Measurements from ENCODE around the gene SH3RF3. TPM values are rescaled to one million over a fixed set of nuclear protein-coding genes. Genes with fewer than 3 reads are reported as not detected.

Gene SH3RF3
- total RNA-seq, 1 donor from 2014 or later = 0.28 TPM

DNA sequence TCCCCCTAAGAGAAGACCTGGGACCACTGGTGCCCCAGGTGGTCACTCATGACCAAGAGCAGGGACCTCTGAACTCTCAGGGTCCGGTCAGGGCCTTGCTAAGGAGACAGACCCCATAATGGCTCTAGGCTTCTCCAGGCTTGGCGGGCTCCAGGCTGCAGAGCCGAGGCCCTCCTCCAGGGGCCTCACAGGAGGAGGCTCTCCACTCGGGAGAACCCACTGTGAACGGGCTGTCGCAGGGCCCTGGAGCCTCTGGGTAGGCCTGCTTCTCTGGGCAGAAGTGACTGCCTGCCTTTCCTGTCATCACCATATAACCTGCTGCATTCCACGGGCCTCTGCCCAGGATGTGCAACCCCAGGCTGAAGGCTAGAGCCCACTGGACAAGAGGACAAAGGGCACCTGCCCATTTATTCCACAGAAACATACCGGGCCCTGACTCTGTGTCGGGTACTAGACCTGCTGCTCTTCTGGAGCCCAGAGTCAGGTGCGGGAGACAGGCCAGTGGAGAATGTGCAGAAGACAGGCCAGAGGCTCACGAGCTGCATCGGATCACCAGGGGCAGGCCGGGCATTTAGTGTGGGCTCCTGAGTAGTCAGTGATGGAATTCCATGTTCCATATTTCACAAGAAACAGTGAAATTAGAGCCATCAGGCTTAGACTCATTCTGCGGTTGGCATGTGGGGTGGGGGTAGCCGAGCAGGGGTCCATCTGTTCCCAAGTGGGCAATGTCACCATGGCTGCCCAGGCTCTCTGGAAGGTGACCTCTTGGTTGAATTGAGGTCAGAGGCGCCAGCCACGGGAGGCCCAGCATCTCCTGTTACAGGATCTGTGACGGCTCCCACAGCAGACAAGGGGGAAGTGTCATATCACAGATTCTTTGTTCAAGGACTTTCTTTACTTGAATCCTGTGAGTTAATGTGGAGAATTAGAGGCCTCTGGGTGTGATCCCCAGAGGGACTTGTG, 220.8 kb downstream of the SH3RF3 start:
- no peaks in the 10 kb centered on the region for H4K20me1 ChIP-seq (ENCODE audit: low read depth)
- H3K36me3 Mint-ChIP-seq = no peaks in the 10 kb centered on the region
- no peak overlapping the region for H3K9ac ChIP-seq
- no peaks in the 10 kb centered on the region for H3K27me3 ChIP-seq
- H3K27ac Mint-ChIP-seq = peak overlapping the region; percentile 60
- no peaks in the 10 kb centered on the region for H3F3A ChIP-seq (ENCODE audit: low read depth)
- no peak for DNase-seq (ENCODE audit: low spot score)
- H3K4me2 ChIP-seq = no peak overlapping the region
- H3K36me3 ChIP-seq = no peaks in the 10 kb centered on the region
- peaks cover 3% of the 10 kb centered on the region for H3K27me3 Mint-ChIP-seq (ENCODE audit: insufficient read depth, low read depth)
- H3K9me3 Mint-ChIP-seq = peaks cover 5% of the 10 kb centered on the region
- H3K4me1 Mint-ChIP-seq = peaks cover 48% of the 10 kb centered on the region
- H3K27ac ChIP-seq = no peak overlapping the region
- no peak overlapping the region for H3K4me3 ChIP-seq
- H2AFZ ChIP-seq (replicated peaks) = no peak overlapping the region
- no peaks in the 10 kb centered on the region for H3K79me2 ChIP-seq (ENCODE audit: low read depth)
- peaks cover 16% of the 10 kb centered on the region for H3K4me1 ChIP-seq
- TF ChIP-seq EZH2 (IDR thresholded peaks at IDR 0.05) = no peak
- no peak for TF ChIP-seq EZH2phosphoT487 (IDR thresholded peaks at IDR 0.05)
- TF ChIP-seq, protein P1, sequence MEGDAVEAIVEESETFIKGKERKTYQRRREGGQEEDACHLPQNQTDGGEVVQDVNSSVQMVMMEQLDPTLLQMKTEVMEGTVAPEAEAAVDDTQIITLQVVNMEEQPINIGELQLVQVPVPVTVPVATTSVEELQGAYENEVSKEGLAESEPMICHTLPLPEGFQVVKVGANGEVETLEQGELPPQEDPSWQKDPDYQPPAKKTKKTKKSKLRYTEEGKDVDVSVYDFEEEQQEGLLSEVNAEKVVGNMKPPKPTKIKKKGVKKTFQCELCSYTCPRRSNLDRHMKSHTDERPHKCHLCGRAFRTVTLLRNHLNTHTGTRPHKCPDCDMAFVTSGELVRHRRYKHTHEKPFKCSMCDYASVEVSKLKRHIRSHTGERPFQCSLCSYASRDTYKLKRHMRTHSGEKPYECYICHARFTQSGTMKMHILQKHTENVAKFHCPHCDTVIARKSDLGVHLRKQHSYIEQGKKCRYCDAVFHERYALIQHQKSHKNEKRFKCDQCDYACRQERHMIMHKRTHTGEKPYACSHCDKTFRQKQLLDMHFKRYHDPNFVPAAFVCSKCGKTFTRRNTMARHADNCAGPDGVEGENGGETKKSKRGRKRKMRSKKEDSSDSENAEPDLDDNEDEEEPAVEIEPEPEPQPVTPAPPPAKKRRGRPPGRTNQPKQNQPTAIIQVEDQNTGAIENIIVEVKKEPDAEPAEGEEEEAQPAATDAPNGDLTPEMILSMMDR (IDR thresholded peaks at IDR 0.05) = peak; percentile 12
- H3K9me3 ChIP-seq (ENCODE audit: low read depth) = no peaks in the 10 kb centered on the region
- no peak overlapping the region for H3K4me3 Mint-ChIP-seq

DNA sequence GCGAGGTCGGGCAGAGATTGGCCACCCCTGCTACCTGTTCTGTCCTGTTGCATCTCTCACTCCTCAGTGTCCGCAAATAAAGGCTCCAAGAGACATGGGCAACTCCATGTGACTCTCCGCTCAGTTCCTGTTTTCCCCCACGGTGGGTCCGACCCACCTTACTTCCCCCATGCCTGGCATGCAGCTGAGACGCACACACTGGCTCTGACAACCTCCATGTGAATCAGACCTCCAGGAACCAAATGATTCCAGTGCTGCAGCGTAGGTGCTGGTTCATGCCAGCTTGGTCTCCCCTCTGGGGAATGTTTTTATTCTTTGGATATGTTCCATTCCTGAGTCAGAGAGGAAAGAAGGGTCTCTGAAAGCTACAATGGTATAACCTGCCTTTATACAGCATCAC, 221.5 kb downstream of the SH3RF3 start:
- no peak overlapping the region for H2AFZ ChIP-seq (replicated peaks)
- Mint-ChIP-seq H3K9me3 (peaks cover 8% of the 10 kb centered on the region), H3K4me3 (no peak overlapping the region), H3K27ac (no peak overlapping the region), H3K4me1 (peaks cover 48% of the 10 kb centered on the region), H3K27me3 (ENCODE audit: insufficient read depth, low read depth) (peaks cover 3% of the 10 kb centered on the region), H3K36me3 (no peaks in the 10 kb centered on the region)
- no peaks in the 10 kb centered on the region for H3K36me3 ChIP-seq
- no peaks in the 10 kb centered on the region for H3K9me3 ChIP-seq (ENCODE audit: low read depth)
- no peak overlapping the region for H3K4me2 ChIP-seq
- no peak overlapping the region for H3K9ac ChIP-seq
- H3K27ac ChIP-seq = no peak overlapping the region
- H3K4me3 ChIP-seq = no peak overlapping the region
- no peaks in the 10 kb centered on the region for H3K27me3 ChIP-seq
- H3F3A ChIP-seq (ENCODE audit: low read depth) = no peaks in the 10 kb centered on the region
- no peak for DNase-seq (ENCODE audit: low spot score)
- peaks cover 16% of the 10 kb centered on the region for H3K4me1 ChIP-seq
- no peaks in the 10 kb centered on the region for H3K79me2 ChIP-seq (ENCODE audit: low read depth)
- TF ChIP-seq, protein P1 (IDR thresholded peaks at IDR 0.05) = no peak
- TF ChIP-seq EZH2 (IDR thresholded peaks at IDR 0.05) (no peak), EZH2phosphoT487 (IDR thresholded peaks at IDR 0.05) (no peak)
- H4K20me1 ChIP-seq (ENCODE audit: low read depth) = no peaks in the 10 kb centered on the region

DNA sequence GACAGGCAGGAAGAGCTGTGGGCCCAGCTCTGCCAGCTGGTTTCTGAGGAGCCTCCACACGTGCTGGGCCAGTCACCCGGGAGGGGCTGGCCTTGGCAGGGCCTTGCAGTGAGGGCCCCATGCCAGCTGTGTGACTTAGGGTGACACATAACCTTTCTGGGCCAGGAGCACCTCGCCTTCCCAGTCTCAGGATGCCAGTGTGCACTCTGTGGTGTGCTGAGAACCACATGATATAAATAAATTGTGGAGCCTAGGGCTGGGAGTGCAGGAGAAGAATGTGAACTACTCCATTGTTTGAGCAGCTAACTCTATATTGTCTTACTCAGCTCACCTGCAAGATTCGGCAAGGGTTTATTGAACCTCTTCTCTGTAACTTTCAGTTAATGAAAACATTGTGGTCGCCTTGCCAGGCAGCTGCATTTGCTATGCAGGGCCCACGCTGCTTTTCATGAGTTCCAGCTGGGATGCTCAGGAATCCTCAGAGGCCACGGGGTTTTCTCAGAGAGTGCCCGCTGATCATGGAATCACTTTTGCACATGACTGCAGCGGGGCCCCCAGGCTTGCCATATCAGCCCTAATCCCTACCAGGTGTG, 222.3 kb downstream of the SH3RF3 start:
- peaks cover 3% of the 10 kb centered on the region for H3K36me3 Mint-ChIP-seq
- Histone ChIP-seq H3K4me3 (no peak overlapping the region), H3K79me2 (ENCODE audit: low read depth) (no peaks in the 10 kb centered on the region), H3F3A (ENCODE audit: low read depth) (no peaks in the 10 kb centered on the region), H3K9me3 (ENCODE audit: low read depth) (no peaks in the 10 kb centered on the region), H3K4me1 (peaks cover 12% of the 10 kb centered on the region), H4K20me1 (ENCODE audit: low read depth) (no peaks in the 10 kb centered on the region), H3K36me3 (no peaks in the 10 kb centered on the region), H3K4me2 (no peak overlapping the region), H2AFZ (replicated peaks) (no peak overlapping the region), H3K27ac (no peak overlapping the region), H3K9ac (no peak overlapping the region), H3K27me3 (no peaks in the 10 kb centered on the region)
- no peak overlapping the region for H3K27ac Mint-ChIP-seq
- H3K4me1 Mint-ChIP-seq = peaks cover 43% of the 10 kb centered on the region
- no peak for DNase-seq (ENCODE audit: low spot score)
- peaks cover 5% of the 10 kb centered on the region for H3K27me3 Mint-ChIP-seq (ENCODE audit: insufficient read depth, low read depth)
- no peak overlapping the region for H3K4me3 Mint-ChIP-seq
- peaks cover 12% of the 10 kb centered on the region for H3K9me3 Mint-ChIP-seq
- TF ChIP-seq, protein P1 (IDR thresholded peaks at IDR 0.05) = no peak
- TF ChIP-seq EZH2phosphoT487 (IDR thresholded peaks at IDR 0.05) (no peak), EZH2 (IDR thresholded peaks at IDR 0.05) (no peak)
